Hippocampal formation (tissue), 2 donors: ENCODE measurements around the gene C10orf62.
"Not testable (repeated sequence)": the region's sequence is repeated elsewhere in the genome, so short reads cannot be mapped to it uniquely, and the experiment has no call there.

Experiments used
- DNase-seq, 2 donors: peaks; one replicate each; lab custom pipeline; 2025; lab: John Stamatoyannopoulos, UW

Gene C10orf62

GRCh38 chr10:97564776-97565175 lies 24.7 kb upstream of the C10orf62 start:
- no peak for DNase-seq

GRCh38 chr10:97566336-97566996 lies 23.1 kb upstream of the C10orf62 start:
- no peak for DNase-seq

- DNase-seq, result no peak
These were observed 21.6 kb upstream of the C10orf62 start for GRCh38 chr10:97567891-97568290.

- no peak for DNase-seq
These were observed 19.3 kb upstream of the C10orf62 start for GRCh38 chr10:97570146-97570788.

GRCh38 chr10:97570789-97571471 lies 18.6 kb upstream of the C10orf62 start:
- DNase-seq, result peak in 1 of 2 donors; percentile 11

- no peak for DNase-seq
These were observed 17.9 kb upstream of the C10orf62 start for GRCh38 chr10:97571622-97572021.

GRCh38 chr10:97572214-97572989 lies 17.1 kb upstream of the C10orf62 start, which contains the start of gene ANKRD2:
ANKRD2 (plus strand) TSS chr10:97572779; CDS start chr10:97572789, 10 bp downstream.
- DNase-seq, result peak; percentile 29 to 63

- no peak for DNase-seq
These were observed 16.5 kb upstream of the C10orf62 start for GRCh38 chr10:97573021-97573420.

GRCh38 chr10:97573672-97574071 lies 15.8 kb upstream of the C10orf62 start:
- DNase-seq, result no peak

- DNase-seq, result no peak
These were observed 15.0 kb upstream of the C10orf62 start for GRCh38 chr10:97574374-97575126.

GRCh38 chr10:97575127-97575668 lies 14.3 kb upstream of the C10orf62 start:
- DNase-seq, result no peak

GRCh38 chr10:97576487-97576886 lies 13.0 kb upstream of the C10orf62 start:
- DNase-seq, result not testable (repeated sequence)

GRCh38 chr10:97577701-97578100 lies 11.8 kb upstream of the C10orf62 start:
- DNase-seq, result no peak

GRCh38 chr10:97578171-97578844 lies 11.2 kb upstream of the C10orf62 start:
- DNase-seq, result no peak

GRCh38 chr10:97580421-97581367 lies 8.8 kb upstream of the C10orf62 start:
- DNase-seq, result no peak

GRCh38 chr10:97582169-97582568 lies 7.4 kb upstream of the C10orf62 start:
- DNase-seq, result no peak

GRCh38 chr10:97583476-97583875 lies 6.0 kb upstream of the C10orf62 start:
- no peak for DNase-seq

GRCh38 chr10:97584060-97584797 lies 5.3 kb upstream of the C10orf62 start, which contains the start of gene HOGA1:
HOGA1 (plus strand) TSS chr10:97584389; CDS start chr10:97584704, 315 bp downstream.
- peak; percentile 84 to 88 for DNase-seq
